Erythroblast (primary cell): Measurements from ENCODE around the gene ZCCHC14.

Experiments used
- GATA1 ChIP-seq: IDR thresholded peaks from 2 replicates; pipeline ENCODE4 v1.6.1; 2011; ENCODE audit warnings: low read depth, mild to moderate bottlenecking, control low read depth, low read length, moderate library complexity
- POLR2A ChIP-seq: IDR thresholded peaks from 2 replicates; pipeline ENCODE4 v1.6.1; 2011; ENCODE audit warnings: mild to moderate bottlenecking, low read length

GRCh38 chr16:87540072-87540896, 47.5 kb upstream of the ZCCHC14 start:
- no peak for TF ChIP-seq POLR2A
- no peak for TF ChIP-seq GATA1
